Uterus (tissue), 4 donors: ENCODE measurements around the gene CYP26B1. TPM values are rescaled to one million over a fixed set of nuclear protein-coding genes. Genes with fewer than 3 reads are reported as not detected.

ENCODE experiments used
- DNase-seq, 2 donors: peaks; one replicate each; pipeline ENCODE4 v3.0.0-alpha.2; 2019 to 2020
- H3K27ac ChIP-seq, 2 donors: fragments of 200-600 bp; sonication (generic); 1 replicate in 1 of 2; 2 replicates in 1 of 2; pipeline ENCODE4 v1.5.1; 2016 to 2018
- H3K27me3 ChIP-seq, 2 donors: fragments of 200-600 bp; sonication (generic); one replicate each; pipeline ENCODE4 v1.5.1; 2018 to 2019; ENCODE audit warnings: control low read depth in 1 of 2
- H3K36me3 ChIP-seq, 2 donors: fragments of 200-600 bp; sonication (generic); one replicate each; pipeline ENCODE4 v1.5.1; 2019; ENCODE audit warnings: control low read depth in 1 of 2
- H3K4me1 ChIP-seq, 2 donors: fragments of 200-600 bp; sonication (generic); one replicate each; pipeline ENCODE4 v1.5.1; 2018 to 2019; ENCODE audit warnings: control low read depth in 1 of 2
- H3K4me3 ChIP-seq, 2 donors: fragments of 200-600 bp; sonication (generic); 1 replicate in 1 of 2; 2 replicates in 1 of 2; pipeline ENCODE4 v1.5.1; 2018 to 2019; ENCODE audit warnings: mild to moderate bottlenecking in 1 of 2
- H3K9me3 ChIP-seq, 2 donors: fragments of 200-600 bp; sonication (generic); one replicate each; pipeline ENCODE4 v1.5.1; 2019; ENCODE audit warnings: control low read depth in 1 of 2
- POLR2A ChIP-seq, 2 donors: fragments of 450-650 bp; IDR thresholded peaks; one replicate each; pipeline ENCODE4 v1.6.1; 2016; ENCODE audit warnings: antibody characterized with exemption in 2 of 2, mild to moderate bottlenecking in 1 of 2, moderate library complexity in 1 of 2
- intact Hi-C: fragments of 100-400 bp; cut with DNase I; formaldehyde crosslinking; loops from one replicate; pipeline ENCODE4 v1.15.1; 2023; ENCODE audit warnings: low total_unique reads
- total RNA-seq, 4 donors: library from RNA; depleted of rRNA in 3 of 4; stranded (reverse); fragments of >200 nt in 3 of 4; gene quantifications; one replicate each; pipeline versions ENCODE4 v1.1.0 to v1.2.4, GENCODE V29; 2014 to 2023
- TF ChIP-seq, protein P1 (sequence below), 4 experiments: fragments of 200-600 bp in 2 of 4; fragments of 450-650 bp in 2 of 4; sonication (generic) in 2 of 4; IDR thresholded peaks; one replicate each; pipeline ENCODE4 v1.5.1; 2016 to 2019; ENCODE audit warnings: antibody characterized with exemption in 4 of 4, mild to moderate bottlenecking in 2 of 4, moderate library complexity in 1 of 4
- donor health status: DM: yes; HTN: yes; CAD: no.

CYP26B1 gene
- total RNA-seq, 4 donors from 2014 or later = 0.59 to 6.5 (median 1.4) TPM; not detected in 1

DNA sequence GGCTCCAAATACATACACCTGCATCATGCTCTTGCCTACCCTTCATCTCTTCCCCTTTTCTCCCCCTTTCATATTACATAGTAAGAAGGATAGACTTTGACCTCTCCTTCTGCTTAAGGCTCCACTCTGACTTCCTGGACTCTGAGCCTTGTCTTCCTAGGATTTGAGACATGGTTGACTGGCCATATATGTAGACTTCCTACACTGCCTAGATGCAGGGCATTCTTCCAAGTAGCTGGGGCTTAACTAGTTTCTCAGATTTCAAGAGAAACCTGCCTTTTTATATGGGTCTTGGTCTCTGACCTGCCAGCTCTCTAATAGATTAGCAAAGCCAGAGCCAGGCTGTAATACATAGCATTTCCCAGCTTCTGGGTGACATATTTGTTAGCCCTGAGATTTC lies 35.4 kb upstream of the CYP26B1 start:
- no peak for TF ChIP-seq POLR2A (IDR thresholded peaks at IDR 0.05)
- TF ChIP-seq, protein P1, sequence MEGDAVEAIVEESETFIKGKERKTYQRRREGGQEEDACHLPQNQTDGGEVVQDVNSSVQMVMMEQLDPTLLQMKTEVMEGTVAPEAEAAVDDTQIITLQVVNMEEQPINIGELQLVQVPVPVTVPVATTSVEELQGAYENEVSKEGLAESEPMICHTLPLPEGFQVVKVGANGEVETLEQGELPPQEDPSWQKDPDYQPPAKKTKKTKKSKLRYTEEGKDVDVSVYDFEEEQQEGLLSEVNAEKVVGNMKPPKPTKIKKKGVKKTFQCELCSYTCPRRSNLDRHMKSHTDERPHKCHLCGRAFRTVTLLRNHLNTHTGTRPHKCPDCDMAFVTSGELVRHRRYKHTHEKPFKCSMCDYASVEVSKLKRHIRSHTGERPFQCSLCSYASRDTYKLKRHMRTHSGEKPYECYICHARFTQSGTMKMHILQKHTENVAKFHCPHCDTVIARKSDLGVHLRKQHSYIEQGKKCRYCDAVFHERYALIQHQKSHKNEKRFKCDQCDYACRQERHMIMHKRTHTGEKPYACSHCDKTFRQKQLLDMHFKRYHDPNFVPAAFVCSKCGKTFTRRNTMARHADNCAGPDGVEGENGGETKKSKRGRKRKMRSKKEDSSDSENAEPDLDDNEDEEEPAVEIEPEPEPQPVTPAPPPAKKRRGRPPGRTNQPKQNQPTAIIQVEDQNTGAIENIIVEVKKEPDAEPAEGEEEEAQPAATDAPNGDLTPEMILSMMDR (IDR thresholded peaks at IDR 0.05) = no peak
- Histone ChIP-seq H3K4me1 (no peaks in the 10 kb centered on the region), H3K36me3 (no peaks in the 10 kb centered on the region), H3K9me3 (no peaks in the 10 kb centered on the region), H3K4me3 (no peak overlapping the region), H3K27ac (no peak overlapping the region), H3K27me3 (no peaks in the 10 kb centered on the region)
- intact Hi-C loops = no loop called here
- DNase-seq = no peak

DNA sequence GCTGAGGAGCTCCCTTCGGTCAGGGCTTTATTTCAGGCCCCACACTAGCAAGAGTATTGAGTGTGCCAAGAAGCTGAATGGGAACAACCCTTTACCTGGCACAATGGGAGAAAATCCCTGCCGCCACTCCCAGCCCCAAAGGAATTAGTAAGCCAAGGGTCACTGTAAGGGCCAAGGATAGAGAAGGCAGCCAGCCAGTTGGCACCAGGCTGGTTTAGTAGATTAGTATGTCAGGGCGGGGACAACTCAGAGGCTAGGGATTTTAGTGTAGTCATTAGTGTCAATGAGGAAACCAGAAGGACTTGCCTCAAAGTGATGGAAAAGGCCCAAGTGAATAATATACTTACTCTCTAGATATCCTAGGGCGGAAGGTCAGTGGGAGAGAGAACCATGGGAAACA lies 34.9 kb upstream of the CYP26B1 start:
- no peak for DNase-seq
- no peak for TF ChIP-seq POLR2A (IDR thresholded peaks at IDR 0.05)
- Histone ChIP-seq H3K4me1 (no peaks in the 10 kb centered on the region), H3K36me3 (no peaks in the 10 kb centered on the region), H3K27ac (no peak overlapping the region), H3K4me3 (no peak overlapping the region), H3K9me3 (no peaks in the 10 kb centered on the region), H3K27me3 (no peaks in the 10 kb centered on the region)
- intact Hi-C loops = no loop called here

- DNase-seq = no peak
- H3K36me3 ChIP-seq = no peaks in the 10 kb centered on the region
- H3K9me3 ChIP-seq = no peaks in the 10 kb centered on the region
- no peaks in the 10 kb centered on the region for H3K27me3 ChIP-seq
- no peaks in the 10 kb centered on the region for H3K4me1 ChIP-seq
- no peak for TF ChIP-seq POLR2A (IDR thresholded peaks at IDR 0.05)
- TF ChIP-seq, protein P1 (IDR thresholded peaks at IDR 0.05) = no peak
- intact Hi-C loops = no loop called here
- H3K4me3 ChIP-seq = no peak overlapping the region
- no peak overlapping the region for H3K27ac ChIP-seq
Observed at GRCh38 chr2:72181616-72182015, 34.0 kb upstream of the CYP26B1 start.

DNA sequence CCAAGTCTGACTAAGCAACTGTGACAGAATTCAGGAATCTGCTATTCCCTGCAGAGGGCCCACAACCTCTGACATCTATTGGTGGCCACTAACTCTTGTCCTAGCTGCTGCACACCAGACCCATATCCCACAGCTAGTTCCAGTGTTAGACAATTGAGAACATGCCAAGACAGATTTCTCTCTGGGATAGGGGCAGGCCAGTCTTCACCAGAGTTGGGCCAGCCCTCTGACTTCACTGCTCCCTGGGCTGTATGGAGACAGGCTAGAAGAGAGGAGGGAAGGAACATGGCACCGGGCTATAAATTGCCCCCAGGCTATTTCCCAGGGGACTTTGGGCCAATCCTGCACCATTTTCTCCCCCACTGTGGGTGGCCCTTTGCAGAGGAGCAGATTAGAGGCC lies 32.7 kb upstream of the CYP26B1 start:
- H3K4me1 ChIP-seq = no peaks in the 10 kb centered on the region
- intact Hi-C loops = no loop called here
- H3K9me3 ChIP-seq = no peaks in the 10 kb centered on the region
- TF ChIP-seq POLR2A (IDR thresholded peaks at IDR 0.05) = no peak
- TF ChIP-seq, protein P1 (IDR thresholded peaks at IDR 0.05) = no peak
- no peaks in the 10 kb centered on the region for H3K36me3 ChIP-seq
- no peak for DNase-seq
- no peak overlapping the region for H3K27ac ChIP-seq
- no peaks in the 10 kb centered on the region for H3K27me3 ChIP-seq
- H3K4me3 ChIP-seq = no peak overlapping the region

GRCh38 chr2:72178551-72178950 lies 30.9 kb upstream of the CYP26B1 start:
- Histone ChIP-seq H3K4me1 (no peaks in the 10 kb centered on the region), H3K4me3 (no peak overlapping the region), H3K27me3 (no peaks in the 10 kb centered on the region), H3K27ac (no peak overlapping the region), H3K36me3 (no peaks in the 10 kb centered on the region), H3K9me3 (no peaks in the 10 kb centered on the region)
- TF ChIP-seq, protein P1 (IDR thresholded peaks at IDR 0.05) = no peak
- no peak for TF ChIP-seq POLR2A (IDR thresholded peaks at IDR 0.05)
- DNase-seq = no peak
- intact Hi-C loops = no loop called here

- TF ChIP-seq, protein P1 (IDR thresholded peaks at IDR 0.05) = no peak
- no peak for TF ChIP-seq POLR2A (IDR thresholded peaks at IDR 0.05)
- H3K27ac ChIP-seq = no peak overlapping the region
- H3K27me3 ChIP-seq = no peaks in the 10 kb centered on the region
- no peak overlapping the region for H3K4me3 ChIP-seq
- no peak for DNase-seq
- intact Hi-C loops = no loop called here
- no peaks in the 10 kb centered on the region for H3K36me3 ChIP-seq
- no peaks in the 10 kb centered on the region for H3K4me1 ChIP-seq
- no peaks in the 10 kb centered on the region for H3K9me3 ChIP-seq
Observed at GRCh38 chr2:72176281-72176680, 28.6 kb upstream of the CYP26B1 start.
